ENCODE data around the gene FGL2. TPM values are rescaled to one million over a fixed set of nuclear protein-coding genes. Genes with fewer than 3 reads are reported as not detected.

FGL2 gene
- total RNA-seq, 1 experiment from 2014 or later, result not detected

- no peak overlapping the region for H3K56ac ChIP-seq (ENCODE audit: insufficient read length, low read depth, low read length)
- Mint-ChIP-seq H3K36me3 (ENCODE audit: insufficient read depth in 1 of 3, low read depth in 3 of 3) (no peaks in the 10 kb centered on the region), H3K4me1 (peaks cover 9 to 15% of the 10 kb centered on the region in 2 experiments), H3K27ac (no peak overlapping the region), H3K9me3 (no peaks in the 10 kb centered on the region; a peak in 1 of 5 replicates), H3K4me3 (no peak overlapping the region), H3K27me3 (ENCODE audit: low read depth) (no peaks in the 10 kb centered on the region)
- H3K23ac ChIP-seq (ENCODE audit: insufficient read length, low read depth, low read length), result no peak overlapping the region
- H3K9ac ChIP-seq (ENCODE audit: extremely low read depth, insufficient read length, low read length), result no peak overlapping the region
- no peaks in the 10 kb centered on the region for H3K27me3 ChIP-seq (ENCODE audit: insufficient read depth, low read length)
- H3K27ac ChIP-seq (ENCODE audit: insufficient read length, low read depth, low read length), result no peak overlapping the region
- no peak overlapping the region for H4K5ac ChIP-seq (ENCODE audit: insufficient read length, low read depth, low read length)
- H3T11ph ChIP-seq (ENCODE audit: low read length), result no peak overlapping the region
- H2BK15ac ChIP-seq (ENCODE audit: low read depth, low read length), result no peak overlapping the region
- no peak overlapping the region for H2AK5ac ChIP-seq (ENCODE audit: insufficient read length, low read length)
- no peak overlapping the region for H3K18ac ChIP-seq (ENCODE audit: insufficient read length, low read depth, low read length)
- H2BK12ac ChIP-seq (ENCODE audit: insufficient read length, low read depth, low read length), result no peak overlapping the region
- no peak overlapping the region for H2BK5ac ChIP-seq (ENCODE audit: insufficient read length, low read length)
- no peaks in the 10 kb centered on the region for H3K23me2 ChIP-seq (ENCODE audit: insufficient read length, low read depth, low read length, poor library complexity, severe bottlenecking)
- peak; percentile 78 for DNase-seq
- no peak overlapping the region for H3K4me2 ChIP-seq (ENCODE audit: insufficient read depth, insufficient read length, low read length)
- H3K79me1 ChIP-seq (ENCODE audit: insufficient read depth, low read depth, low read length, poor library complexity, severe bottlenecking), result no peaks in the 10 kb centered on the region
- H3K79me2 ChIP-seq (ENCODE audit: insufficient read depth, low read length), result no peaks in the 10 kb centered on the region
- H4K20me1 ChIP-seq (ENCODE audit: control insufficient read depth, insufficient read depth, insufficient read length), result no peaks in the 10 kb centered on the region
- peak; percentile 93 for TF ChIP-seq CTCF (conservative IDR thresholded peaks at IDR 0.05)
- no peak overlapping the region for H2AFZ ChIP-seq (ENCODE audit: low read length)
- no peak overlapping the region for H4K91ac ChIP-seq (ENCODE audit: insufficient read length, low read depth, low read length)
- no peak overlapping the region for H2BK20ac ChIP-seq (ENCODE audit: low read depth, low read length, poor library complexity, severe bottlenecking)
- no peak overlapping the region for H3K4ac ChIP-seq (ENCODE audit: low read depth, low read length)
- no peak overlapping the region for H2BK120ac ChIP-seq (ENCODE audit: low read depth, low read length, poor library complexity, severe bottlenecking)
- H4K8ac ChIP-seq (replicated peaks; ENCODE audit: insufficient read length, low read depth, low read length), result no peak overlapping the region
- H3K14ac ChIP-seq (ENCODE audit: insufficient read depth, low read length), result no peak overlapping the region
- peaks cover 3% of the 10 kb centered on the region; the same call in 1 of the 2 replicates for H3K4me1 ChIP-seq (ENCODE audit: insufficient read depth, low read length)
- no CpG with 5 or more reads among the region's 3 CpGs for WGBS (ENCODE audit: extremely low coverage, insufficient read length, low lambda C conversion rate)
- H3K9me3 ChIP-seq (ENCODE audit: control insufficient read depth, low read depth, low read length), result no peaks in the 10 kb centered on the region
Measured at GRCh38 chr7:77247206-77247850, 47.7 kb upstream of the FGL2 start.
